Measurements from ENCODE around the gene ZNF492. TPM values are rescaled to one million over a fixed set of nuclear protein-coding genes. Genes with fewer than 3 reads are reported as not detected.

The ZNF492 gene
- total and polyA plus RNA-seq, 10 of the 15 experiments (the other 5 are each of a cell fraction or from before 2014, with no cell fraction given): not detected

- TF ChIP-seq, protein P1, sequence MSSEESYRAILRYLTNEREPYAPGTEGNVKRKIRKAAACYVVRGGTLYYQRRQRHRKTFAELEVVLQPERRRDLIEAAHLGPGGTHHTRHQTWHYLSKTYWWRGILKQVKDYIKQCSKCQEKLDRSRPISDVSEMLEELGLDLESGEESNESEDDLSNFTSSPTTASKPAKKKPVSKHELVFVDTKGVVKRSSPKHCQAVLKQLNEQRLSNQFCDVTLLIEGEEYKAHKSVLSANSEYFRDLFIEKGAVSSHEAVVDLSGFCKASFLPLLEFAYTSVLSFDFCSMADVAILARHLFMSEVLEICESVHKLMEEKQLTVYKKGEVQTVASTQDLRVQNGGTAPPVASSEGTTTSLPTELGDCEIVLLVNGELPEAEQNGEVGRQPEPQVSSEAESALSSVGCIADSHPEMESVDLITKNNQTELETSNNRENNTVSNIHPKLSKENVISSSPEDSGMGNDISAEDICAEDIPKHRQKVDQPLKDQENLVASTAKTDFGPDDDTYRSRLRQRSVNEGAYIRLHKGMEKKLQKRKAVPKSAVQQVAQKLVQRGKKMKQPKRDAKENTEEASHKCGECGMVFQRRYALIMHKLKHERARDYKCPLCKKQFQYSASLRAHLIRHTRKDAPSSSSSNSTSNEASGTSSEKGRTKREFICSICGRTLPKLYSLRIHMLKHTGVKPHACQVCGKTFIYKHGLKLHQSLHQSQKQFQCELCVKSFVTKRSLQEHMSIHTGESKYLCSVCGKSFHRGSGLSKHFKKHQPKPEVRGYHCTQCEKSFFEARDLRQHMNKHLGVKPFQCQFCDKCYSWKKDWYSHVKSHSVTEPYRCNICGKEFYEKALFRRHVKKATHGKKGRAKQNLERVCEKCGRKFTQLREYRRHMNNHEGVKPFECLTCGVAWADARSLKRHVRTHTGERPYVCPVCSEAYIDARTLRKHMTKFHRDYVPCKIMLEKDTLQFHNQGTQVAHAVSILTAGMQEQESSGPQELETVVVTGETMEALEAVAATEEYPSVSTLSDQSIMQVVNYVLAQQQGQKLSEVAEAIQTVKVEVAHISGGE (CRISPR knock-in tag; IDR thresholded peaks at IDR 0.05): no peak
- no peak for TF ChIP-seq ATF3 (IDR thresholded peaks at IDR 0.05; ENCODE audit: borderline replicate concordance, extremely low read depth, low read depth, low read length)
- TF ChIP-seq NR2F1 (conservative IDR thresholded peaks at IDR 0.05): no peak
- no peak for TF ChIP-seq CUX1 (IDR thresholded peaks at IDR 0.05; ENCODE audit: insufficient replicate concordance, low read depth, low read length)
- TF ChIP-seq CHD2 (IDR thresholded peaks at IDR 0.05; ENCODE audit: borderline replicate concordance, low read depth, low read length): no peak
Observed at GRCh38 chr19:22708983-22709382, 74.9 kb downstream of the ZNF492 start (continued).

Small RNA genes within 50 kb of the gene (small RNA-seq; reads per million reads assigned to genes)
- not detected for gene AC011467.2

Other genes with a start within 250 kb of the ZNF492 start
- not detected in 2 replicates for gene ZNF98, start 212.0 kb upstream of the ZNF492 start, total RNA-seq (2014; rRNA removed)
- gene ZNF98, start 212.0 kb upstream of the ZNF492 start, total RNA-seq (2014; rRNA removed; fragmentation: Illumina TruSeq; extraction: Trizol): not detected in 2 replicates
- gene ZNF98, start 212.0 kb upstream of the ZNF492 start, total RNA-seq (2021): not detected in 2 replicates
- gene ZNF98, start 212.0 kb upstream of the ZNF492 start, polyA plus RNA-seq (2011; rRNA removed): not detected in 2 replicates
- not detected in 2 replicates for gene ZNF98, start 212.0 kb upstream of the ZNF492 start, polyA plus RNA-seq (2014; fragmentation: Illumina TruSeq; extraction: Trizol)
- gene ZNF98, start 212.0 kb upstream of the ZNF492 start, polyA plus RNA-seq (2014; fragmentation: Nextera tagmentation; extraction: Ambion mirVana): not detected
- gene ZNF98, start 212.0 kb upstream of the ZNF492 start, polyA plus RNA-seq (2014; rRNA removed): not detected in 2 replicates
- not detected for gene ZNF98, start 212.0 kb upstream of the ZNF492 start, polyA plus RNA-seq (2016; fragmentation: Nextera tagmentation; extraction: Ambion mirVana)
- gene ZNF99, start 149.8 kb downstream of the ZNF492 start, total RNA-seq (2014; rRNA removed): not detected in 2 replicates
- not detected in 2 replicates for gene ZNF99, start 149.8 kb downstream of the ZNF492 start, total RNA-seq (2014; rRNA removed; fragmentation: Illumina TruSeq; extraction: Trizol)
- gene ZNF99, start 149.8 kb downstream of the ZNF492 start, total RNA-seq (2021): not detected in 2 replicates
- not detected in 2 replicates for gene ZNF99, start 149.8 kb downstream of the ZNF492 start, polyA plus RNA-seq (2011; rRNA removed)
- gene ZNF99, start 149.8 kb downstream of the ZNF492 start, polyA plus RNA-seq (2014; fragmentation: Illumina TruSeq; extraction: Trizol): not detected in 2 replicates
- not detected for gene ZNF99, start 149.8 kb downstream of the ZNF492 start, polyA plus RNA-seq (2014; fragmentation: Nextera tagmentation; extraction: Ambion mirVana)
- gene ZNF99, start 149.8 kb downstream of the ZNF492 start, polyA plus RNA-seq (2014; rRNA removed): not detected in 2 replicates
- not detected for gene ZNF99, start 149.8 kb downstream of the ZNF492 start, polyA plus RNA-seq (2016; fragmentation: Nextera tagmentation; extraction: Ambion mirVana)
- not detected in 2 replicates for gene ZNF723, start 198.0 kb downstream of the ZNF492 start, total RNA-seq (2014; rRNA removed)
- not detected in 2 replicates for gene ZNF723, start 198.0 kb downstream of the ZNF492 start, total RNA-seq (2014; rRNA removed; fragmentation: Illumina TruSeq; extraction: Trizol)
- gene ZNF723, start 198.0 kb downstream of the ZNF492 start, total RNA-seq (2021): not detected in 2 replicates
- gene ZNF723, start 198.0 kb downstream of the ZNF492 start, polyA plus RNA-seq (2011; rRNA removed): not detected in 2 replicates
- not detected in 2 replicates for gene ZNF723, start 198.0 kb downstream of the ZNF492 start, polyA plus RNA-seq (2014; fragmentation: Illumina TruSeq; extraction: Trizol)
- not detected for gene ZNF723, start 198.0 kb downstream of the ZNF492 start, polyA plus RNA-seq (2014; fragmentation: Nextera tagmentation; extraction: Ambion mirVana)
- gene ZNF723, start 198.0 kb downstream of the ZNF492 start, polyA plus RNA-seq (2014; rRNA removed): 0.10 TPM in 1 of 2 replicates, not detected in the other
- not detected for gene ZNF723, start 198.0 kb downstream of the ZNF492 start, polyA plus RNA-seq (2016; fragmentation: Nextera tagmentation; extraction: Ambion mirVana)